Stimulated activated CD8-positive, alpha-beta memory T cell treated with anti-CD3 and anti-CD28 coated beads, Interleukin-15, amount 100 ng/mL, for 48 hours (primary cell): ENCODE measurements around the gene COQ2.
"Not testable (repeated sequence)": the region's sequence is repeated elsewhere in the genome, so short reads cannot be mapped to it uniquely, and the experiment has no call there.

Source experiments
- DNase-seq, 2 donors: peaks; one replicate each; pipeline ENCODE4 v3.0.0-alpha.2; 2020; ENCODE audit warnings: low read depth in 2 of 2

COQ2 gene

GRCh38 chr4:83283181-83283580, 1.4 kb downstream of the COQ2 start:
- DNase-seq, result no peak

DNA sequence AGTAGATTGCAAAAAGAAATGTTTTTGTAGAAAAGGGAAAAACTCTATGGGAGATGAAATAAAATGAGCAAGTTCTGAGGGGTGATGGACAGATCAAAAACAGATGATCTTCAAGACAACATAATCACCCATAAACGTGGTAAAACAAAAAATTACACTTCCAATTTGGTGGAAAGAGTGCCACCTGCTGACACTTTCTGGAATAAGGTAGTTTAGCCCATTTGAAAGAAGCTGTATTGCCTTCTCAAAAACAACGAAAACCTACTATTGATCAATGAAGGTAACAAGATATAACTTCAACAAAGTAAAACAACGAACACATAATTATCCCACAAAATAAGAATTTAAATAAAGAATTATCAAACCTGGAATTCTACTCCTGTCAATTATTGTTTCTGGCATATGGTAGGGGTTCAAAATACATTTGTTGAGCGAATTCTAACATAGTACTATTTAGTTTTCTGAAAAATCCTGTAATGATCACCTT, 2.5 kb downstream of the COQ2 start:
- peak in 1 of 2 donors; percentile 16 for DNase-seq

GRCh38 chr4:83281307-83281706, 3.3 kb downstream of the COQ2 start:
- no peak for DNase-seq

DNA sequence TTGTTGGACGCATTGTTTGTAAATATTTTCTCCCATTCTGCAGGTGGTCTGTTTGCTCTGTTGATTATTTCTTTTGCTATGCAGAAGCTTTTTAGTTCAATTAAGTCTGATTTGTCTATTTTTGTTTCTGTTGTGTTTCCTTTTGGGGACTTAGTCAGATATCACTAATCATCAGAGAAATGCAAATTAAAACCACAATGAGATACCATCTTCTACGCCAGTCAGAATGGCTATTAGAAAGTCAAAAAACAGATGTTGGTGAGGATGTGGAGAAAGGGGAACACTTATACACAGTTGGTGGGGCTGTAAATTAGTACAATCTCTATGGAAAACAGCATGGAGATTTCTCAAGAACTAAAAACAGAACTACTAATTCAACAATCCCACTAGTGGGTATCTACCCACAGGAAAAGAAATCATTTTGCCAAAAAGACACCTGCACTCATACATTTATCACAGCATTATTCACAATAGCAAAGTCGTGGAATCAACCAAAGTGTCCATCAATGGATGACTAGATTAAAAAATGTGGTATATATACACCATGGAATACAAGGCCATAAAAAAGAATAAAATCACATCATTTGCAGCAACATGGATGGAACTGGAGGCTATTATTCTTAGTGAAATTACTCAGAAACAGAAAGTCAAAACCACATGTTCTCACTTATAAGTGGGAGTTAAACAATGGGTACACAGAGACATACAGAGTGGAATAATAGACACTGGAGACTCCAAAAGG, 8.1 kb downstream of the COQ2 start:
- no peak for DNase-seq

DNA sequence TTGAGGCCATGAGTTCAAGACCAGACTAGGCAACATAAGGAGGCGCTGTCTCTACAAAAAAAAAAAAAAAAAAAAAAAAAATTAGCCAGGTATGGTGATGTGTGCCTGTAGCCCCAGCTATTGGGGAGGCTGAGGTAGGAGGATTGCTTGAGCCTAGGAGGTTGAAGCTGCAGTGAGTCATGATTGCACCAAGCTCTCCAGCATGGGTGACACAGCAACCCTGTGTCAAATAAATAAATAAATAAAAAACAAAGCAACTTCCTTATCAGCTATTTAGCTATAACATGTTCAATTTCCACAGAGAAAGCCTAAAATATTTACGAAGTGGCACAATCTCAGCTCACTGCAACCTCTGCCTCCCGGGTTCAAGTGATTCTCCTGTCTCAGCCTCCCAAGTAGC, 10.7 kb downstream of the COQ2 start:
- DNase-seq, result not testable (repeated sequence)

DNA sequence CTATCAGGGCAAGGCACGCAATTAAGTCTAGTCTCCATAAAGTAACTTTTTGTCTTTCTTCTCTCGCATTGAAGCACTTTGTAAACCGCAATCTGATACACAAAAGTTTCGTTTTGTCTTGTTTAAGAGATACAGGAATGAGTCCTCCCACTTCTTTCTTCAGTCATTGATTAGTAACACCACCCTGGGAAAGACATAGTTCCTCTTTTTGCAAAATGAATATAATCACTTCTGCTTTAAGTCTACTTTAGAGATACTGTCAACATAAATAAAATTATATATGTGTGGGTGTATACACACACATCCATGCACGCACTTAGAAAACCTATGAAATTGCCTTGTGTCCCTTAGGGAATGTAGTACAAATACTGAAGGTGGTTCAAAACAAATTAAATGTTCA, 11.7 kb downstream of the COQ2 start:
- no peak for DNase-seq

DNA sequence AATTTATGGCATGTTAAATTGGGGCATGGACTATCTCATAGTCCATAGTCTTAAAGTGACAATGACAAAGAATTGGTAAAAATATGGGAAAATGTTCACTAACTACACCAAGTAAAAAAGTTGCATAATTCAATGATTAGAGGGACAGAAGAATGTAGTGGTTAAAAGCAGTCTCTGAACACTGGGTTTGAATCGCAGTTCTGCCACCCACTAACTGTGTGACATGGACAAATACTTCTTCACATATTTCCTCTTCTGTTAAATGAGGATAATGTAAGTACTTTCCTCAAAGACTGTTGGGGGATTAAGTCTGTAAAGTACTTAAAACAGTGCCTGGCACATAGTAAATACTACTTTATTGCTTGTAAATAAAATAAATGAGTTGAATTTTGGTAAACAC, 15.3 kb downstream of the COQ2 start:
- no peak for DNase-seq

DNA sequence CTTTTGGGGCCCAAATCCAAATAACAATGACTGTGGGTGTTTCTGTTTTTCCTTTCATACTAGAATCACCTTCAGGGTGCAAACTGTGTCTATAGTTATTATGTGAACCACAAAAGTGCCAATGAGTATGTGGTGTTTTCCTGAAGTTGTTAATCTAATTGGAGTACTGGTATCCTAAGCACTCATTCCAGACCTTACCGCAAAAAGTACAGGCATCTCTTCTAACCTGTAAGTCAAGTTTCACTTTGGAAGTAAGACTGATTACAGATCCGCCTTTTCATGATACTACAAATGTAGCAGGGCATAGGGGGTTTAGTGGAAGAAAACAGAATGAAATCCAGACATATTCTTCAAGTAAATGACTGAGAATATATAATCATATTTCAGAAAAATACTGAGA, 16.1 kb downstream of the COQ2 start:
- no peak for DNase-seq

DNA sequence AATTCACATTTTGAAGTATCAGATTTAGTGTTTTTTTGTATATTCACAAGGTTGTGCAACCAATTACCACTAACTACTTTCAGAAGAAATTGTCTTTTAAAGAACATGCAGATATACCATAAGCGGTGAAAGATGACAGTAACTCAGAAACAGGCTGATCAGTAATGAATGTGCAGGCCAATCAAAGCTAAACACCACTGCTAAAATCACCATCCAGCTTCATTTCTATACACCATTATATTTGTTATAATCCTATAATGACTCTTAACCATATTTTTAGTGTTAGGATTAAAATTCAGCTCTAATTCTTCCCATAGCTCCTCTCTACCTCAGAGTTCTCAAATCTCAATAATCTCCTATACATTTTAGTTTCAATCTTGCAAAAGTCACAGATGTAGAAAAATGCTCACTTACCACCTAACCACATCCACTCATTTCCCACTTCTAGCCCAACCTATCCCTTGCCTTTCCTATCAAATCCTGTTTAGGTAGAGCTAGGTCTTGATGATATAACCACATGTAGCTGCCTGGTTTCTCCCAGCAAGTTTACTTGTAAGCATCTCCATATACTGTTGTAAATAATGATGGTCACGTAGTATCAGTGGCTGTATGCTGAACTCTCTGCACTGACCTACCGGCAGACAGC, 16.6 kb downstream of the COQ2 start:
- no peak for DNase-seq

DNA sequence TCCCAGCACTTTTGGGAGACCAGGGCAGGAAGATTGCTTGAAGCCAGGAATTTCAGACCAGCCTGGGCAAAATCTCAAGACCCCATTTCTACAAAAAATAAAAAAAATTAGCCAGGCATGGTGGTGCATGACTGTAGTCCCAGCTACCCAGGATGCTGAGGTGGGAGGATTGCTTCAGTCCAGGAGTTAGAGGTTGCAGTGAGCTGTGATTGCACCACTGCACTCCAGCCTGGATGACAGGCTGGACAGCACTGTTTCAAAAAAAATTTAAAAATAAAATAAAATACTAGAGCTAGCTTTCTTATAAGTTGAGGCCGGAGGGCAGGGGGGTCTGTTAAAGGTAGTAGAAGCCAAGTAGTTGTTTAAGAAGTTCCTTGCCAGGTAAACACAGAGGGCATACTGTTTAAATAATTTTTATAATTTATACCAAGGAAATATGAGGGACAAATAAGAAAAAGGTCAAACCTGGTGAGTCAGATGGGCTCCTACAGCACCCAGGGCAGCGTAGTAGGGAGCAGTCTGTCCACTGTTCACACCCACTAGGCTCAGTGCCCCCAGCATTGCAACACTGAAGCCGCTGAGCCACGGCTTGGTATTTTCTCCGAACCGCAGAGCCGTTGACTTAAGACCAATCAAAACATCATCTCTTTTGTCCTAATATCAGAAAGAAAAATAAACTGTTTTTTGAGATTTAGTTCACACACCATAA, 17.3 kb downstream of the COQ2 start:
- DNase-seq, result no peak

DNA sequence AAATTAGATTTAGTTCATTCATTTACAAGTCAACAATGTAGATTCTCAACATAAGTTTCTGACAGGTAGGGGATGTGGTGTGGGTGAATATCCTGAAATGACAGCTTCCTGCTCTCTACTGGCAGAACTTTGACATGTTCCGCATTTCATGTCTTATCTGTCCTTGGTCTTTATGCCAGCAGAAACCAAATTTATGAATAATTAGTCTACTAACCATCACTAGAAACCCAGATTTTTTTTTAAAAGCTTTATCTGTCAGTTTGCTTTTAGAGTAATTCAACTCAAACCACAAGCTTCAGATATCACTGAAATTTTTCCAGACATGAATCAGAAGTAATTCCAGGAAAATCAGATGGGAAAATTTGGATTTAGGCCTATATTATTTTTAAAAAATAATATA, 17.9 kb downstream of the COQ2 start:
- no peak for DNase-seq

DNA sequence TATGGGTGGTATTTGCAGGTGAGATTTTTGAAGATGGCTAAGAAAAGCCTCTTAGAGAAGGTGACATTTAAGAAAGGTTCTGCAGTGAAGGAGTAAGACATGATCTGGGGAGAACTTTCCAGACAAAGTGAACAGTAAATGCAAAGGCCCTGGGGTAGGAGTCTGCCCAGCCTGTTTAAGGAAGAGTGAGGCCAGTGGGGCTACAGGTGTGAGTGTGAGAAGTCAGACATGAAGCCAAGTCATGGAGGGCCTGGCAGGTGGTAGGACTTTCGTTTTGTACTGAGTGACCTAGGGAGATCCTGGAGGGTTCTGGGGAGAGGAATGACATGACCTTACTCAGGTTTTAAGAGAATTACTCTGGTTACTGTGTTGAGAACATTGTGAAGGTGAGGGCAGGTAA, 21.5 kb downstream of the COQ2 start:
- DNase-seq, result no peak

DNA sequence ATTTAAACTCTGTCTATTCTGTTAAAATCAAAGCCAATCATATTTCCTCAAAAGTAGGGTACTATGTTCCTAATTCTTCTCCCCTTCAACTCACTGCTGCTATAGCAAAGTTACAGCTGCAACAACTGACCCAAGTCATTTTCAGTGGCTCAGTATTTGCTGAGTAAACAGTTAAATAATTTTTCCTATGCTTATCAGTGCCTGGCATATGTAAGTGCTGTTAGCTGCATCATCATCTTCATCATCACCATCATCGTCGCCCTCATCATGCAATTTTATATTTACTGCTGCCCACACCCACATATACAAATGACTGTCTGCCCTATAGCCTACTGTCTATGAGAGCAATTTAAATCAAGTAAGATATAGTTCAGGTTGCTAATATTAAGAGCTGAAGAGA, 21.9 kb downstream of the COQ2 start:
- DNase-seq, result no peak

GRCh38 chr4:83261307-83261706, 23.3 kb downstream of the COQ2 start:
- no peak for DNase-seq

GRCh38 chr4:83259586-83259985, 25.0 kb downstream of the COQ2 start:
- no peak for DNase-seq

GRCh38 chr4:83258461-83258860, 26.1 kb downstream of the COQ2 start:
- no peak for DNase-seq

- DNase-seq, result no peak
Observed at GRCh38 chr4:83257811-83258210, 26.8 kb downstream of the COQ2 start.

DNA sequence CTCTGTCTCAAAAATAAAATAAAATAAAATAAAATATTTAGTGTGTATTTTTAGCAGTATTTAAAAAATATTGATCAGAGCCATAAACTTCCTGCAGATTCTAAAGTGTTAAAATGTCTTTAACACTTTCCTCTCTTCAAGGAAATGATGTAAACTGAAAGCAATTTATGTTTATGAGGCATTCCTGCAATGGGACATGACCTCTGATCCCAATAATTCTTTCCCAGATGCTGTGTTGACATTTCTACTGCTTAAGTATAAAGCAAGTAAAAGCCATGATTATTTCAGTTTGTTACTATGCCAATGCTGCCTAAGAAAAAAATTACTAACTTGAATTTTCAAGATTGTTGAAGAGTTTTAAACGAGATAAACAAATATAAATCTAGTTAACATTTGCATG, 29.0 kb downstream of the COQ2 start:
- no peak for DNase-seq

DNA sequence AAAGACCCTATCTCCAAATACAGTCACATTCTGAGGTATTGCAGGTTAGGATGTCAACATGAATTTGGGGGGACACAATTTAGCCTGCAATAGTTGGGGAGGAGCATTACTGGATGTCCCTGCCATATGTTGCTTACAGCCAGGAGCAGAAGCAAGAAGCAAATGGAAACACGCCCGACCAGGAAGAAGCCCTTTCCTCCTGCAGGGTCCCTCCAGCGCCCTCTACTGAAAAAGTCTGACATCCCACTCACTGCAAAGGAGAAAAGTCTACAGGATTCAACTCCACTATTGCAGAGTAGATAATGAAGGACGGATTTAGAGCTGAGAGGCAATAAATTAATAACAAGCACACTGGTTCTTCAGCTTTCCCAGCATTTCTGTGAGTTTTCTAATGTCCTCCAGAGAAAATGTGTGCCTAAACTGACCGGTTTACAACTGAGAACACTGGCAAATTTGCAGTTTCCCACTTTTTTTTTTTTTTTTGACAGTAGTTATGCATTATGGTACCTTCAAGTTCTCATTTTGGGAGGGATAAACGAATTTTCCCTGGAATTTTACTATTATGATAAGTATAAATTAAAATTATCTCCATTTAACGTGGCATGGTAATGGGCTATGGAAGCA, 31.7 kb downstream of the COQ2 start:
- DNase-seq, result peak; percentile 37 to 38

GRCh38 chr4:83251447-83251830, 33.2 kb downstream of the COQ2 start:
- DNase-seq, result no peak

- no peak for DNase-seq
Observed at GRCh38 chr4:83250687-83251446, 33.7 kb downstream of the COQ2 start.

- no peak for DNase-seq
Observed at GRCh38 chr4:83248486-83248885, 36.1 kb downstream of the COQ2 start.
